DMS79 treated with DMSO at 0.1 percent for 48 hours (cell line): ENCODE results near the gene PRDM11.

ENCODE experiments used
- DNase-seq: peaks from one replicate; lab custom pipeline; 2025; lab: John Stamatoyannopoulos, UW

PRDM11 gene

GRCh38 chr11:45158210-45158731 is 11.8 kb downstream of the PRDM11 start:
- DNase-seq: no peak

- DNase-seq: no peak
These were observed 12.6 kb downstream of the PRDM11 start for GRCh38 chr11:45158891-45159605.

GRCh38 chr11:45159781-45160365 is 13.4 kb downstream of the PRDM11 start:
- DNase-seq: no peak

GRCh38 chr11:45161252-45162063 is 15.0 kb downstream of the PRDM11 start:
- DNase-seq: no peak

GRCh38 chr11:45162064-45162375 is 15.6 kb downstream of the PRDM11 start:
- no peak for DNase-seq

GRCh38 chr11:45162916-45163879 is 16.8 kb downstream of the PRDM11 start:
- no peak for DNase-seq

- DNase-seq: no peak
These were observed 17.6 kb downstream of the PRDM11 start for GRCh38 chr11:45163956-45164575.

GRCh38 chr11:45165386-45165785 is 18.9 kb downstream of the PRDM11 start:
- DNase-seq: no peak

GRCh38 chr11:45165806-45166603 is 19.6 kb downstream of the PRDM11 start:
- no peak for DNase-seq

- no peak for DNase-seq
These were observed 20.1 kb downstream of the PRDM11 start for GRCh38 chr11:45166604-45166897.

GRCh38 chr11:45167283-45167682 is 20.8 kb downstream of the PRDM11 start:
- no peak for DNase-seq

- DNase-seq: no peak
These were observed 22.1 kb downstream of the PRDM11 start for GRCh38 chr11:45168366-45169130.

- no peak for DNase-seq
These were observed 23.1 kb downstream of the PRDM11 start for GRCh38 chr11:45169310-45170072.

- no peak for DNase-seq
These were observed 24.0 kb downstream of the PRDM11 start for GRCh38 chr11:45170484-45170883.

- DNase-seq: no peak
These were observed 25.1 kb downstream of the PRDM11 start for GRCh38 chr11:45171550-45171949.

GRCh38 chr11:45173064-45173463 is 26.6 kb downstream of the PRDM11 start:
- DNase-seq: no peak

GRCh38 chr11:45174168-45174835 is 27.9 kb downstream of the PRDM11 start:
- no peak for DNase-seq

- no peak for DNase-seq
These were observed 28.5 kb downstream of the PRDM11 start for GRCh38 chr11:45174963-45175362.

GRCh38 chr11:45176996-45177395 is 30.6 kb downstream of the PRDM11 start:
- peak; percentile 41 for DNase-seq
